GM19035 (cell line): ENCODE measurements around the gene MON1B.
A peak's percentile ranks its signal among the peaks of the same experiment; 100 is the strongest.
"Not testable (repeated sequence)": the region's sequence is repeated elsewhere in the genome, so short reads cannot be mapped to it uniquely, and the experiment has no call there.

Experiments used
- ATAC-seq: cut with Tn5 transposase; IDR thresholded peaks from one replicate; pipeline ENCODE4 v1.9.1; 2021; ENCODE audit not compliant: unreplicated experiment

Gene MON1B

DNA sequence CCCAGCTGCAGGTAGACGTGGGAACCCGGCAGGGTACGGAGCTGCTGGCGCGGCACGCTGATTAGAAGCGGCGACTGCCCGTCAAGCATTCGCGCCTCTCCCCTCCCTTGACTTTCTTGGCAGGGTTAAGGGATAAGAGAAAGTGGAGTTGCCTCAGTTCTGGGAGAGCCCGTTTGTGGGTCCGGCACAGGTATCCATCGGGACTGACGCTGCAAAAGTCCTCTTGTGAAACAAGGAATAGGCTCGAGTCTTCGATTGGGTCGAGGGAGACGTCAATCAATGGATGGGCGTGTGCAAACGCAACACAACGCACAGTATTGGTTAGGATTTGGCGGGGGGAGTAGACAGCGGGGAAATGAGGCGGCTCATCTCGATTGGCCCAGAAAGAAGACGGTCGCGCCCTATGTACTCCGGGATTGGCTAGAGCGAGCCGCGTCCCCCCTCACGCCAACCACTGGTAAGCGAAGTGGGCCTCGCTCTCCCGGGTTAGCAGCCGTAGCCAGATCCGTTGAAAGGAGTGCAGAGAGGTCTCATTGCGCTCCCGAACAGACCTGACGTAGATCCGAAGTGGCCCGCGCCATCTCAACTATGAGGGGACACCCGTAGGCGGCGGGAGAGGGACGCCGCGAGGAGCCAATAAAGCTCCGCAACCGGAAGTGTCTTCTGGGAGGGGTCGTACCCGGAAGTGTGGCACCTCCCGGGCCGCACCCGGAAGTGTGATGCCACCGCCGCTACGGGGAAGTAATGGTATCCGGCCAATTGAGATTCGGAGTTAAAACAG, at the start of gene MON1B:
MON1B (plus strand) TSS at position 713 of the 781 bp plus-strand sequence. CDS start 296 bp downstream, outside the sequence.
- peak; percentile 96 for ATAC-seq

DNA sequence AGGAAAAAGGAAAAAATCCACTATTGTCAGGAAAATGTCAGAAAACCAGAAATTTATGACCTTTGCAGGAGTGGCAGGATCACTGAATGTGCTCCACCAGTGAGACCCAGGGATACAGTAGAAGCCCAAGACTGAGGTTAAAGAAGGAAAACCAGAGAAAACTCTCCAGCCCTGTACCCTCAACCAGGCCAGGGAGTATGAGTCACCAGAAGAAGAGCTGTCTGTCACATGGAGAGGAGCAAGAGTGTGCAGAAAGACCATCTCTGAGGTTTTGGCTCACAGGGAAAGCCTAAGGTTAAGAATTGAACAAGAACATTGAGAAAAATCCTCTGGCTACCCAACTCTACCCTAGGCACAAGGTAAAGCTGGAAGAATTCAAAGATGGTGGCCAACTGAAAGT, 47.6 kb upstream of the MON1B start:
- ATAC-seq, result no peak

DNA sequence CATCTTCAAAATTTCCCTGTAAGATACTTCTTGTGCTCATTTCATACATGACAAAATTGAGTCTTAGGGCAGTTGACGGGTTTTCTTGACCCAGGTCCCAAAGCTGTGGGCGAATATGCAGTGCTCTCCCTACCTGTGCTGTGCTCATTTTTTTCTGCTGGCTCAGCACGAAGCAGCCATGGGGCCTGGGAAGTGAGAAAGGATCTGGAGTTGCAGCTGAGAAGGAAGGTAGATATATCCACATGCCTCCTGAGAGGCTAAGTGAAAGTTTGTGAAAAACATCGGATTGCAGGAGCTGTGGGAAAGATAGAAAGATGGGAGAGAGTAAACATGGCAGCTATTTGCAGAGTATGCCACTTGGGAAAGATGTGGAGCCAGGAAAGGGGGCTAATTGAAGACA, 42.9 kb upstream of the MON1B start:
- ATAC-seq, result no peak

DNA sequence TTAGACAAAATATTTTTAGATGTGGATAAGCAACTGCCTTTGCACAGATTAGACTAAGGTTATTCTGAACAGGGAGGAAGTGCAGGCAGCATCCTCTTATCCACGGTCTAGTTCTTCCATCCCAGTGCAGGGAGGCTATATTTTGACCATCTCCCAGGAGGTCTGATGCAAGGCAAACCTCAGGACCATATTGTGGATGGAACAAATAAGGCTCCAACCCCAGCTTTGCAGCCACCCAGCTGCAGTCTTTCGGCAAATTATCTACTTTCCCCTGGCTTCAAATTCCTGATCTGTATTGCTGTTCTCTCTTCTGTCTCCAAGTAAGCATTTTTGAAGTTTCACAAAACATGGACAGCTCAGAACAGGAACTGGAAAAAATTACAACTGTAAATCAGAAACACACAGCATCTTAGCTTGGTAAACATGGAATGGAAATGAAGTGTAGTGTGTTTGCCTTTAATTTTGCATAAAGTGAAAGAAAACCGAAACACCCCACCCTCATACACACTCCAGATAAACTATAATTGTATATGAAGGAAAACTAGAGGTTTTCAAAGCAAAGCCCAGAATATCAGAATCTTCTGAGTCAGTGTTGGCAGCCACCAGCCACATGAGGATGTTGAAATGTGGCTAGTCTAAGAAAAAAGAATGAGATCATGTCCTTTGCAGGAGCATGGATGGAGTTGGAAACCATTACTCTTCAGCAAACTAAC, 33.5 kb upstream of the MON1B start:
- no peak for ATAC-seq

DNA sequence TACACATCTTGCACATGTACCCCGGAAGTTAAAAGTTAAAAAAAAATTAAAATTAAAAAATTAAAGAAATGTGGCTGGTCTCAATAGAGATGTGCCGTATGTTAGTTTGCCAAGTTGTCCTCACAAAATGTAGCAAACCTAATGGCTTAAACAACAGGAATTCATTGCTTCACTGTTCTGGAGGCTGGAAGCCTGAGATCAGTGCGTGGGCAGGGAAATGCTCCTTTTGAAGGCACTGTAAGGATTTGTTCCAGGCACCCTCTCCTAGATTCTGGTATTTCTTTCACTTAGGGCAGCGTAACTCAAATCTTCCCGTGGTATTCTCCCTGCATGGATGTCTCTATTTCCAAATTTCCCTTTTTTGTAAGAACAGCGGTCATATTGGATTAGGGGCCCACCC, 32.7 kb upstream of the MON1B start:
- no peak for ATAC-seq

DNA sequence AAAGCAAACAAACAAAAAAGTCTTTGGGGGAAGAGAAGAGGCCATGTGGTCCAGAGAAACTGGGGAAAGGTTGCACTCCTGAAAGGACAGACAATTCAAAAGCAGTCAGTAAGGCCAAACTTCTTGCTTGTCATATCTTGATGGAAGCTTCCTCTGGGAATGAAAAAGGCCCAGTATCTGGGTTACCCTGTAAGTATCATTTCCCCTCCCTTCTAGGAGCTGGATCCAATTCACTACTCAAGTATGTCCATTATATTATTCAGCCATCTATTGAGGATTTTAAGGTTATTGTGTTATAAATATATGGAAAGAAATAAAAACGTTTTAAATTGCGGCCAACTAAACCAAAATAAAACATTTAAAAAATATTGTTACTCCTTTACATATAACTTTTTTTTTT, 26.0 kb upstream of the MON1B start:
- no peak for ATAC-seq

DNA sequence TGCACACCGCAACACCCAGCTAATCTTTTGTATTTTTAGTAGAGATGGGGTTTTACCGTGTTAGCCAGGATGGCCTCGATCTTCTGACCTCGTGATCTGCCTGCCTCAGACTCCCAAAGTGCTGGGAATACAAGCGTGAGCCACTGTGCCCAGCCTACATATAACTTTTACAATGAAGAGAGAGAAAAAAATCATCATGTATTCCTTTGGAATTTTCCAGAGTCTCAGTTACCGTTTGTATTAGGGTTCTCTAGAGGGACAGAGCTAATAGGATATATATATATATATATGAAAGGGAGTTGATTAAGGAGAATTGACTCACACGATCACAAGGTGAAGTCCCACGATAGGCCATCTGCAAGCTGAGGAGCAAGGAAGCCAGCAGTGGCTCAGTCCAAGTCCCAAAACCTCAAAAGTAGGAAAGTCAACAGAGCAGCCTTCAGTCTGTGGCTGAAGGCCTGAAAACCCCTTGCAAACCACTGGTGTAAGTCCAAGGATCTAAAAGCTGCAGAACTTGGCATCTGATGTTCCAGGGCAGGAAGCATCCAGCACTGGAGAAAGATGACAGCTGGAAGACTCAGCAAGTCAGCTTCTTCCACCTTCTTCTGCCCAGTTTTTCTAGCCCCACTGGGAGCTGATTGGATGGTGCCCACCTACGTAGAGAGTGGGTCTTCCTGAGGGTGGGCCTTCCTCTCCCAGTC, 25.3 kb upstream of the MON1B start:
- not testable (repeated sequence) for ATAC-seq

DNA sequence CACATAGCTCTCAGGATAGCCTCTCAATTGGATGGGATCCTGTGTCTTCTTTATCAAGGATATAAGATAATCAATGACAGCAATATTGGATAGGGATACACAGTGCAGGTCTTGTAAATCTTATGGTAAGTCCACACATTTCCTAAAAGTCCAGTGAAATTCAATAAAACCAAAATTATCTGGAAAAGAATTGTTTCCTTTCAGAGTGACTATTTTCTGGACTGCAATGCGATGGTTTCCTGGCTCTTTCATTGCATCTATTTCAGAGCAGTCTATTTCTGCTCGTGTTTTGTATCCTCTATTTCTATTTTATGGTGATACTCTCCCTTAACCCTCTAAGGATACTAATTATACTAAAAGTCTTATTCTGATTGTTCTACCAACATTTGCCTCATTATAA, 24.3 kb upstream of the MON1B start:
- ATAC-seq, result no peak

DNA sequence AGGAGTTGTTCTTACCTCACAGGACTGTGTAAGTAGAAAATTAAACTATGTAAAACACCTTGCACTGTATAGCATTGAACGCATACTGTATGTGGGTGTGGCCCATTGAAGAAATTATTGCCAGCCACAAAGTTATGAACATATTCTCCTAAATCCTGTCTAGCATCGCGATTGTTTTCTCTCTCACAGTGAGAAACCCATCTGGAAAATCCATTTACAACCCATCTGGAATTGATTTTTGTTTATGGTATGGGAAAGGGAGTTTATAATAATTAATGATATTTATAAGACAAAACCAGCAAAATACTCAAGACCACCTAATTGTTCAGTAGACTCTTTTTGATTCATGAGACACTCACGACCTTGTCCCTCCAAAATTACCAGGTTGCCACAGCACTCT, 22.1 kb upstream of the MON1B start:
- ATAC-seq, result no peak

DNA sequence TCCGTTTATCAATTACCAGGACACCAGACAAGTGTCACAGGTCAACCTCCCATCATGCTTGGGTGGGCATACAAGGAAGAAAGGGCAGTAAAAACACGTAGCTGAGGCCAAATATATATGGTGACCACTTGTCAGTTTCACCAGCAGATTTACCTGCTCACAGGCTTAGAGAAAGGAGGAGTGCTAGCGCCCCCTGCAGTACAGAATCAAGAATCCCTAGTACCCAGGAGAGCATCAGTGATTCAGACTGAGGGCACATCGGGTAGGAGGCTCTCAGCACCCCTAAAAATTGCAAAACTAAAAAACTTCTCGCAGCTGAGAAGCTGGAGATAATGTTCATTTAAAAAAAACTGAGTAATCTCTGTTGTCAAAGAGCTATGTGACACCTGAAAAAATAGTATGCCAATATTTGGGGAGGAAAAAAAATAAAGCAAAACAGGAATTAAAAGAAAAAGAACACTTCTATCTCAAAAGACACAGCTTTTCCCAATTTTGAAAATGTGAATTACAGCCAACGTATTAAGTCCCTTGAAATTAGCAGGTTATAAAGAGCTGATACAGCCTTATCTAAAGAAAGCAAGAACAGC, 21.2 kb upstream of the MON1B start:
- peak; percentile 65 for ATAC-seq

DNA sequence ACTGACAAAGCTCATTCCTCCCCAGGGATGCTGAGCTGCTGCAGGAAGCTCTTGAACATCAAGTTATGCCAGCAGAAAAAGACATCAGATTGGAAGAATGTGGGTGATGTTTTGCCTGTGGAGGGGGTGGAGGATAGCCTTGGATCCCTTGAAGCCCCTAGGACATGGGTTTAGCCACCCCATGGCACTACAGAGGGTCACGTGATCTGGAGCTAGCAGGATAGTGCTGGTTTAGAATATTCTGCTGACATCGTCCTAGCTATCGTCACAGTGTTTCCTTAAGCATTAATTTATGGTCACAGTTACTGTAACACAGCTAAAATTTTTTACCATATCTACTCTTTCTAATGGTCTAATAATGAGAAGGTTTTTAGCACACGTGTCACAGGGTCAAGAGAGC, 20.2 kb upstream of the MON1B start:
- ATAC-seq, result no peak

DNA sequence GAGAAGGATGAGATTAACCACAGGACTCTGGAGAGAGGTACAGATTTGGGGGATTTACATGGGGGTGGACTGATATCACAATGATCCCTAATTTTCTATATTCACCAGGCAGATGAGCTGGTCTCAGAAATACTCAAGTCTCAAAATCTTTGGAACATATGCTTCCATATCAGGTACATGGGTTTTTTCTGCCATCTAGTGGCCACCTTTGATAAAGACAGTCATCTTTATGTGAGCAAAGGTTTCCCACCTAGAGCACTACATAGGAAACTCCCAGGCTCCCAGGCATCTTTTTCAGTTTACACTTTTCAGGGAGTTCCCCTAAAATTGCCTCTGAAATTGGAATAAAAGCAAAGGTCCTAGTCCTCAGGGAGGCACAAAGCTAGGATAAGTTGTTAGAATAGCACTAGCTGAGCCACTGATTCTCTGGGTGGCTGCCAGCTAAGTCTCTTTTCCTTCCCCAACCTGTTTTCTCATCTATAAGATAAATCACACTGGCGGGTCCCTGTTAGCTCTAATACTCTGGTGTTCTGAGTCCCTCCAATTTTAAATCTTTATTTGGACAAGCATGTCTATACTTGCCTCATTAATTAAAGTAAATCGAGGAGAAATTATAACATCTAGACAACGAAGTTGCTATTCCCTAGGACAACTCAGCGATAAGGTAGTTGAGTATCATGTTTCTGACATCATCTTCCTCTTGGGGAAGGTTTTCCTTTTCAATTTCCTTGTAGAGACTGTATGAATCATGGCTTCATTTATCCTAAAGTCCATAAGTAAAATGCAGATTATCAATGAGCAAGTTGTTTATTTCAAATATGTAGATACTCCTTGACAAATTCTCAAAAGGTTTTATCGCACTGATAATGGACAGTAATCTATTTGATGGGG, 19.0 kb upstream of the MON1B start:
- ATAC-seq, result peak; percentile 87

DNA sequence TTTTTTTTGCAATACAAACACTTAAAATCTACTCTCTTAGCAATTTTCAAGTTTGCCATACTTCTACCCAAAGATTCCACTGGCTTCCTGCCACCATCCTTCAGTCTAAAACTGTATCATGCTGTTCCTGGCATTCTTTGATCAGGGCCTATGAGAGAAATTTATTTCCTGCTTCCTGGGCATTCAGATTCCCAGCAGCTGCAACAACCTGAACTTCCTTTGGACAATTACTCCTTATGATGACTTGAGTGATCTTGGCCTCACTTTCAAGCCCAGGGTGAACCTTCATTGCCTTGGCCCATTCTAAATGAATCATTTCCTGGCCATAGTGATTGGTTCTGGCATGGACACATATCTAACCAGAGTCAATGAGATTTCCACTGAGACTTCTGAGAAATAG, 18.0 kb upstream of the MON1B start:
- ATAC-seq, result no peak

DNA sequence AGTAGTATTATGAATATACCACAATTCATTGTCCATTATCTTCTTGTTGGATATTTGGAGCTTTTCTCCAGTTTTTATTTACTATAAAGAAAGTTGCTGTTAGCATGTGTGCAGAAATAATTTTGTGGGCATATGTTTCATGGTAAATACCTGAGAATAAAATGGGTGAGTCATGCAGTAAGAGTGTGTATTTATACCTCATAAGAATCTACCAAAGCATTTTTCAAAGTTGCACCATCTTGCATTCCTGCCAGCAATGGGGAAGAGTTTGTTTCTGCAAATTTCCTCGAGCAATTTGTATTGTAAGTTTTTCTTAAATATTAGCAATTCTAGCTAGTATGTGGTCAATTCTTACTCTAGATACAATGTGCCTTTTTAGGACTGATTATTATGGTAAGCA, 7.9 kb upstream of the MON1B start:
- no peak for ATAC-seq

DNA sequence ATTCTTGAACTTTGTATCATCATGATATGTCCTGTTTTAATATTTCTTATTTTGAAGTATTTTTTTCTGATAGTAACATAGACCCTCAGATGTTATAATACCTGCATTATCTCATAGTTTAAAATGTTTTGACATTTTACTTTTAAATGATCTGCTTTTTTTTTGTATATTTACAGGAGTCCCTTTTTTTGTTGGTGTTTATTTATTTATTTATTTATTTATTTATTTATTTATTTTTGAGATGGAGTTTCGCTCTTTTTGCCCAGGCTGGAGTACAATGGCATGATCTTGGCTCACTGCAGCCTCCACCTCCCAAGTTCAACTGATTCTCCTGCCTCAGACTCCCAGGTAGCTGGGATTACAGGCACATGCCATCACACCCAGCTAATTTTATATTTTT, 4.7 kb upstream of the MON1B start:
- not testable (repeated sequence) for ATAC-seq

DNA sequence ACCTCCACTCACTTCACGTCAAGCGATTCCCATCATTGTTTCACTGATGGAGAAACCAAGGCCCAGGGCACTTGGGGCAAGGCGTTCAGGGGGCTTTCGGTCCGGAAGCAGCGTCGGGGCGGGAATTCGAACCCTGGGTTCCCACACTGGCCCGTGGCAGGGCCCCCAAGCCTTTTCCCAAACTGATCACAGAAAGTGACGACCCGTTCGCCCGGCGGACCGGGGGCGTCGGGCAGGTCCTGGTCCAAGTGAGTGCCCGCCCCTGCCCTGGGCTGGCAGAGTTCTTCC, 856 bp upstream of the MON1B start:
- ATAC-seq, result no peak

DNA sequence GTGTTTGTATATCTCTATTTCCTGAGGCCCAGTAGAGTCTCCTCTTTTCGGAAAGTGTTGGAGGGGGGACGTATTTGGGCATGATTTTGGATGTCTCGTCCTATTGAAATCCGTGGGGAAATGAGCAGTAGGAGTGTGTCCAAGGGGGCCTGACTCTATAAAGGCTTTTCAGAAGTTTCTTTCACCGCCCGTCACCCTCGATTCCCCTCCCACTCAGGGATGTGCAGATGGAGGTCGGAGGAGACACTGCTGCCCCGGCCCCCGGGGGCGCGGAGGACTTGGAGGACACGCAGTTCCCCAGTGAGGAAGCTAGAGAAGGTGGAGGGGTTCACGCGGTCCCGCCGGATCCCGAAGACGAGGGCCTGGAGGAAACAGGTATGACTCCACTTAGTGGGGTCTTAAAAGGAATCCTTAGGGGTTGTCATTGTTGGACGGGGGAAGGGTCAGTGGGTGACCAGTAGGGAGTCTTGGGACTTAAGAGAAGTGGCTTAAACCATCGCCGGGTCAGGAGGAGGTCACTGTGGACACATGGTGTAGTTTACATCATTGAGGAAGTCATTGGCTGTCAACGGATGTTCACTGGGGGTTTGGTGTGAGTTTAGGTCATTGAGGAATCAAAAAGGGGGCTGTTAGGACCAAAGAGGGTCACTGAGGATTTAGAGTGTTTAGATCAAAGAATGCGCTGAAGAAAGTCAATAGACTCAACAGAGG, 424 bp downstream of the MON1B start:
- peak; percentile 2 for ATAC-seq

DNA sequence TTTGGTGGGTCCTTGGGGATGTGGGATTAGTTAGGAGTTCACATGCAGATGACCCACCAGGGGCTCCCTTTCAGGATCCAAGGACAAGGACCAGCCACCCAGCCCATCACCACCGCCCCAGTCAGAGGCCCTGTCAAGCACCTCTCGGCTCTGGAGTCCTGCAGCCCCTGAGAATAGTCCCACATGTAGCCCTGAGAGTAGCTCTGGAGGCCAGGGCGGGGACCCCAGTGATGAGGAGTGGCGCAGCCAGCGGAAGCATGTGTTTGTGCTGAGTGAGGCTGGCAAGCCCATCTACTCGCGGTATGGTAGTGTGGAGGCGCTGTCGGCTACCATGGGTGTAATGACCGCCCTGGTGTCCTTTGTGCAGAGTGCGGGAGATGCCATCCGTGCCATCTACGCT, 2.4 kb downstream of the MON1B start:
- no peak for ATAC-seq

DNA sequence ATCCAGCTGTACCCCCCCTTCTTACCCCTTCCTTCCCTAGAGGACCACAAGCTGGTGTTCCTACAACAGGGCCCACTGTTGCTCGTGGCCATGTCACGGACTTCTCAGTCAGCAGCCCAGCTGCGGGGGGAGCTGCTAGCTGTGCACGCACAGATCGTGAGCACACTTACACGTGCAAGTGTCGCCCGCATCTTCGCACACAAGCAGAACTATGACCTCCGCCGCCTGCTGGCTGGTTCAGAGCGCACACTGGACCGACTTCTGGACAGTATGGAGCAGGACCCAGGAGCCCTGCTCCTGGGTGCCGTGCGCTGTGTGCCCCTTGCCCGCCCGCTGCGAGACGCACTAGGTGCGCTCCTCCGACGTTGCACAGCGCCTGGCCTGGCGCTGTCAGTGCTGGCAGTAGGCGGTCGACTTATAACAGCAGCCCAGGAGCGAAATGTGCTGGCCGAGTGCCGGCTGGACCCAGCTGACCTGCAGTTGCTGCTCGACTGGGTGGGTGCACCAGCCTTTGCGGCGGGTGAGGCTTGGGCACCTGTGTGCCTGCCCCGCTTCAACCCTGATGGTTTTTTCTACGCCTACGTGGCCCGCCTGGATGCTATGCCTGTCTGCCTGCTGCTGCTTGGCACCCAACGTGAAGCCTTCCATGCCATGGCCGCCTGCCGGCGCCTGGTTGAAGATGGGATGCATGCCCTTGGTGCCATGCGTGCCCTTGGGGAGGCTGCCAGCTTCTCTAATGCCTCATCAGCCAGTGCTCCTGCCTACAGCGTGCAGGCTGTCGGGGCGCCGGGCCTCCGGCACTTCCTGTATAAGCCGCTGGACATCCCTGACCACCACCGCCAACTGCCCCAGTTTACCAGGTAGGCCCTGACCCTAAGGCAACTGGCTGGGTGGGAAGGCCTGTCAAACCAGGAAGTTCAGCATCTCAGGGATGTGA, 3.6 kb downstream of the MON1B start:
- no peak for ATAC-seq
